Right lung (tissue), 10 donors: ENCODE results near the gene ZBTB25. TPM values are rescaled to one million over a fixed set of nuclear protein-coding genes. Genes with fewer than 3 reads are reported as not detected.

Experiments used
- DNase-seq, 2 donors: peaks; one replicate each; pipeline ENCODE4 v3.0.0-alpha.2; 2013
- long read RNA-seq, 8 donors: transcript quantifications; one replicate each; lab custom pipeline, GENCODE V29; 2026
- polyA plus RNA-seq, 5 donors: library from polyadenylated mRNA; unstranded; fragments of 120-200 nt; gene quantifications; one replicate each; pipeline versions ENCODE4 v1.2.1 to v1.2.3, GENCODE V29; 2013; ENCODE audit warnings: inconsistent platforms in 1 of 5, low replicate concordance in 1 of 5; ENCODE audit not compliant: insufficient read length in 5 of 5, insufficient read depth in 1 of 5

The ZBTB25 gene, protein sequence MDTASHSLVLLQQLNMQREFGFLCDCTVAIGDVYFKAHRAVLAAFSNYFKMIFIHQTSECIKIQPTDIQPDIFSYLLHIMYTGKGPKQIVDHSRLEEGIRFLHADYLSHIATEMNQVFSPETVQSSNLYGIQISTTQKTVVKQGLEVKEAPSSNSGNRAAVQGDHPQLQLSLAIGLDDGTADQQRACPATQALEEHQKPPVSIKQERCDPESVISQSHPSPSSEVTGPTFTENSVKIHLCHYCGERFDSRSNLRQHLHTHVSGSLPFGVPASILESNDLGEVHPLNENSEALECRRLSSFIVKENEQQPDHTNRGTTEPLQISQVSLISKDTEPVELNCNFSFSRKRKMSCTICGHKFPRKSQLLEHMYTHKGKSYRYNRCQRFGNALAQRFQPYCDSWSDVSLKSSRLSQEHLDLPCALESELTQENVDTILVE
- polyA plus RNA-seq, result 10 to 100 TPM; 10.6 to 16.1 (median 13.9) TPM
- long read RNA-seq, donor 1, full-length matches to known transcripts, result 1 of 7 reads
- long read RNA-seq, donor 1, partial matches to known transcripts, result 0 of 7 reads
- long read RNA-seq, donor 1, other reads (novel, unspliced or antisense), result 6 of 7 reads
- long read RNA-seq, donor 2, result 0 reads
- long read RNA-seq, donor 3, full-length matches to known transcripts, result 1 of 6 reads
- long read RNA-seq, donor 3, partial matches to known transcripts, result 5 of 6 reads
- long read RNA-seq, donor 3, other reads (novel, unspliced or antisense), result 0 of 6 reads
- long read RNA-seq, donor 4, full-length matches to known transcripts, result 1 of 1 reads
- long read RNA-seq, donor 4, partial matches to known transcripts, result 0 of 1 reads
- long read RNA-seq, donor 4, other reads (novel, unspliced or antisense), result 0 of 1 reads
- long read RNA-seq, donor 5, partial matches to known transcripts, result 7 of 7 reads
- long read RNA-seq, donor 5, other reads (novel, unspliced or antisense), result 0 of 7 reads
- long read RNA-seq, donor 6, full-length matches to known transcripts, result 1 of 8 reads
- long read RNA-seq, donor 6, partial matches to known transcripts, result 7 of 8 reads
- long read RNA-seq, donor 6, other reads (novel, unspliced or antisense), result 0 of 8 reads
- long read RNA-seq, donor 7, full-length matches to known transcripts, result 2 of 2 reads
- long read RNA-seq, donor 7, partial matches to known transcripts, result 0 of 2 reads
- long read RNA-seq, donor 7, other reads (novel, unspliced or antisense), result 0 of 2 reads
- long read RNA-seq, donor 8, partial matches to known transcripts, result 0 of 1 reads
- long read RNA-seq, donor 8, other reads (novel, unspliced or antisense), result 0 of 1 reads

DNA sequence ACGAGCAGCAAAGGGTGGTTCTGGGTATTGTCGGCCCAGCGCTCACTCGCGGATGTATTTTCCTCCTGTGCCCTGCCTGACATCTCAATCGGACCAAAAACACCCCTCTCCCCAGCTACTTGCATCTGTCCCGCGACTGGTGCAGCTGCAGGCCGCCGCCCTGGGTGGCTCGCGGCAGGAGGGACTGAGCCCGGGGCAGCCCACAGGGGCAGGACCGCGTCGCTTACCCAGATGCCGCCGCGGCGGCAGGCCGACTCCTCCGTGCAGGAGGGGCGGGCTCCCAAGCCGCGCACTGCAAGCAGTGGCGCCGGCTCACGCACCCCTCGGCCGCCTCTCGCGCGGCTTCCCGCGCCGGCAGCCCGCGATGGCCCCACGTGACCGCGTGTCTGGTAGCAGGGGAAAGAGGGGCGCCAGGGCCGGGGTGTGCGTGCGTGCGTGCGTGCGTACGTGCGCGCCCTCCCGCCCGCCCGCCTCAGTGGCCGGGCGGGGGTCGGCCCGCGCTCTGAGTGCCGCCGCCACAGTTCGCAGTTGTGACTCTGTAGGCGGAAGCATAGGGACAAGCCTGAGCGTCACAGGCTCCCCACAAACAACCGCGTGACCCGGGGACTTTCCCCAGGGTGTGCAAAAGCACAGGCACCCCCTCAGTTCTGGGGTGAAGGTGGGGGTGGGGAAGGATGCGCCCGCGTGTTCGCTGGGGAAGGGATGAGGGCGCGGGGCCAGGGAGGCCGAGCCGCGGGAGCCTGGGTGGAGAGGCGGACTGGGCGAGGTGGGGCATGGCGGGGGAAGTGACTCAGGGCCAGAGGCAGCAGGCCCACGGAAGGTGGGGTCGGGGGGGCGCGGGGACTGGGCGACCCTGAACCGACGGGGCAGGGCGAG, at the start of gene ZBTB25:
Gene ZBTB25 (minus strand): TSS at position 405 of the 876 bp plus-strand sequence. CDS start 13,305 bp downstream, outside the sequence.
- DNase-seq, result peak; percentile 91 to 92

DNA sequence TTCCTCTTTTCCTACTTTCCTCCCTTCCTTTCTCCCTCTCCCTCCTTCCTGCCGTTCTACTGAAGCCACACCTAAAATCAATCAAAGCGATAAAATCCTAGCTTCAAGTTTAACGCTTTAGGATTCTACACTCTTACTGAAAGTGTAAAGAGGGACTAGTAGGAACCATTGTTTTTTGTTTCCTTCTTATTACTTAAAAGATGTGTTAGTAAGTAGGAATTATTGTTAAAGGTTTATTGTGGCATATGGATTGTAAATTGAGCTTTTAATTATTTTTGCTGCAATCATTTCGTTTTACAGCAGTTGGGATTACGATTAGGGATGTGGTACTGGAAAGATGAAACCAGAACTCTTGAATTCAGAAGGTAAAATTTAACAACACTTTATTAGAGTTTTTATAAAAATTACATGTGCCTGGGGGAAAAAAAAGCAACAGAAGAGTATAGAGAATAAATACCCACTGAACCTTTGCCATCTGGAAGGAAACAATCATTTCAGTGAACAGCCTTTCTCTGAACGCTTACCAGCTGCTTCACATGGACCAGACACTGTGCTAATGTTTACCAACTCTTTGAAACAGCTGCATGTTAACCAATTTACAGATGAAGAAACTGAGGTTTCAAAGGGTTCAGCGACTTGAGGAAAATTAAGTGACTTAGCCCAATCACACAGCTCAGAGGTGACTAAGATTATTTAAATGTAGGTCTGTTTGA, 47.1 kb upstream of the ZBTB25 start:
- no peak for DNase-seq

DNA sequence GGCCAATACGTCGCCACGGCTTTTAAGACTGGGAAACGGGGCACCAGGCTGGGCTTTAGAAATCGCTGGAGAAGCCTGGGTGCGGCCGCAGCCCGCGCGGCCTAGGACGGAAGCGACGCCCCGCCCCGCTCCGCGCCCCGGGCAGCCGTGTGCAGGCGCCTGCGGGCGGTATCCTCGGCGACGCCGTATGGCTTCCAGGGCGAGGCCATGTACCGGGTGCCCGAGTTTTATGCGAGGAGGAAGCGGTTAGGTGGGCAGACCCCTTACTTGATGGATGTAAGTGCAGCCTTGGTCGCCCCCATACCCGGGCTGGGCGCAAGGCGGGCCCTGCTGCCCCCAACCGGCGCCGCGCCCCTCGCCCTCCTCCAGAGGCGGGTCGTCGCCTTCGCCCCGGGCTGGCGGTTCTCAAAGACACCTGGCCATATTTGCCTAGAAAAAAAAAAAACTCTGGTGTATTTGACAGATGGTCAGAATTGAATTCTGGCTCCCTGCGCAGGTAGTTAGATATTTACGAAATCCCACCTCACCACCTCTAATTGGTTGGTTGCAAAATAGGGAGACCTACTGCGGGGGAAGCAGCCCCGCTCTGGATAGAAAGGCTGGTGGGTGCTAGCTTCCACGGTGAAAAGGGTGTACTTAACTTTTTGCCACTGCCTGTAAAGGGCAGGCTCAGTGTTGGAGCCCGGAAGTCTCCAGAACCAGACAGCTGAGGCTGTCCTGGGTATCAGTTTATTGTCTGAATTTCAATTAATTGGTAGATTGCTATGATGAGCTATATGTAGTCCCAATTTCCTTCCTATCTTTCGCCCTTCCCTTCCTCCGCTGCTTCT, 46.4 kb upstream of the ZBTB25 start, which contains the start of gene PPP1R36:
Gene PPP1R36 (plus strand): TSS at position 171 of the 830 bp plus-strand sequence. CDS start 37 bp downstream, at position 208.
- no peak for DNase-seq

DNA sequence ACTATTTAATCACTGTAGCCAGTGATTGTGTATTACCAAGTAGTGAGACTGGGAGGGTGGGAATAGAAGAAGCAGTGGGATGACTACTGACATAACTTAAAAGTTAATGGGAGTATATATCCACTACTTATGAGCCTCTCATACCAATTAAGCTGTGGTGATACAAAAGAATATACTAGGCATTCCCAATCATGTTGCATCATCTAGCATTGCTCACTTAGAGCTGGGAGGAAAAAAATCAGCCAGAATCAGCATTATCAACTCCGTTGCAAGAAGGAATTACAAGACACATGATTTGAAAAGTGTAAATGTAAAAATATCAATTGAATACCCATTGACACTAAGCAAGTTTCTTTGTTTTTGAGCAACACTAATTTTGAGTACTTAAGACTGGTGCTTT, 45.4 kb upstream of the ZBTB25 start:
- DNase-seq, result no peak

DNA sequence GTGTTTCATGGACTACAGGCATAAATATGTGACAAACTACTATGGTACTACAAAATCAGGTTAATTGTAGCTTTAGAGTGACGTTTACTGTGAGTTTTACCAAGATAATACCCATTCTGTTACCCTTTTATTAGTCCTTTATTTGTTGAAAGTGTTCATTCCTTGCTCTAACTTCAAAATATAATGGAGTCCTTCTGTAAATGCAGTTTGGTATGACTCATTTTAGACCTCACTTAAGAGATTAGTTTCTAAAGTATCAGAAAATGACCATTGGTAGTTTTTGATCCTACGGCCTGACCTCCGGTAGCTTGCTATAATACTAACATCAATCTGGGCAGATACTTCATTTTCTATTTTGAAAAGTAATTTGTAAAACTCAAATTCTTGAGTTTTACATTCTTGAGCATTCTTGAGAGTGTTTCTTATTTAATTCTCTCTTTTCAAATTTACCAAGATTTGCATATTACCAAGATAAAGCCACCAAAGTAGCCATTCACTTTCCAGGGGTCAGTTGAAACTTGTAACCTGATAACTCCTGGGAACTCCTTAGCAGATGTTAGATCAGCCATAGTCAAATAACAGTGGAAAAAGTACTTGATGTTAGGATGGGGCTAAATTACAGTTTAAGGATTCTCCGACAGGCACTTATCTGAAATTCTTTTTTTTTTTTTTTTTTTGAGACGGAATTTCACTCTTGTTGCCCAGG, 41.1 kb upstream of the ZBTB25 start:
- no peak for DNase-seq

DNA sequence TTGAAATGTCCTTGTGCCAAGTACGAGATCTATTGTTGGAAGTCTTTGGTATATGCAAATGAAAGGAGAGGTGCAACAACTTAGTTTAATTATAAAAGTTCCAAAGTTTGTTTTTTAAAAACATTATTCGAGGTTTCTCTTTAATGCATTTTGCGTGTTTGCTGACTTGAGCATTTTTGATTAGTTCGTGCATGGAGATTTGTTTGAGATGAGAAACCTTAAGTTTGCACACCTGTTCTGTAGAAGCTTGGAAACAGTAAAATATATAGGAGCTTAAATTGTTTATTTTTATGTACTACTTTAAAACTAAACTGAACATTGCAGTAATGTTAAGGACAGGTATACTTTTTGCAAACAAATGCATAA, 39.2 kb upstream of the ZBTB25 start:
- no peak for DNase-seq

DNA sequence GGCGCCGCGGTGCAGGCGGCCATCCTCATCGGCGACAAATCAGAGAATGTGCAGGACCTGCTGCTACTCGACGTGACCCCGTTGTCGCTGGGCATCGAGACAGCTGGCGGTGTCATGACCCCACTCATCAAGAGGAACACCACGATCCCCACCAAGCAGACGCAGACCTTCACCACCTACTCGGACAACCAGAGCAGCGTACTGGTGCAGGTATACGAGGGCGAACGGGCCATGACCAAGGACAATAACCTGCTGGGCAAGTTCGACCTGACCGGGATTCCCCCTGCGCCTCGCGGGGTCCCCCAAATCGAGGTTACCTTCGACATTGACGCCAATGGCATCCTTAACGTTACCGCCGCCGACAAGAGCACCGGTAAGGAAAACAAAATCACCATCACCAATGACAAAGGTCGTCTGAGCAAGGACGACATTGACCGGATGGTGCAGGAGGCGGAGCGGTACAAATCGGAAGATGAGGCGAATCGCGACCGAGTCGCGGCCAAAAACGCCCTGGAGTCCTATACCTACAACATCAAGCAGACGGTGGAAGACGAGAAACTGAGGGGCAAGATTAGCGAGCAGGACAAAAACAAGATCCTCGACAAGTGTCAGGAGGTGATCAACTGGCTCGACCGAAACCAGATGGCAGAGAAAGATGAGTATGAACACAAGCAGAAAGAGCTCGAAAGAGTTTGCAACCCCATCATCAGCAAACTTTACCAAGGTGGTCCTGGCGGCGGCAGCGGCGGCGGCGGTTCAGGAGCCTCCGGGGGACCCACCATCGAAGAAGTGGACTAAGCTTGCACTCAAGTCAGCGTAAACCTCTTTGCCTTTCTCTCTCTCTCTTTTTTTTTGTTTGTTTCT, 38.6 kb upstream of the ZBTB25 start:
- DNase-seq, result no peak

DNA sequence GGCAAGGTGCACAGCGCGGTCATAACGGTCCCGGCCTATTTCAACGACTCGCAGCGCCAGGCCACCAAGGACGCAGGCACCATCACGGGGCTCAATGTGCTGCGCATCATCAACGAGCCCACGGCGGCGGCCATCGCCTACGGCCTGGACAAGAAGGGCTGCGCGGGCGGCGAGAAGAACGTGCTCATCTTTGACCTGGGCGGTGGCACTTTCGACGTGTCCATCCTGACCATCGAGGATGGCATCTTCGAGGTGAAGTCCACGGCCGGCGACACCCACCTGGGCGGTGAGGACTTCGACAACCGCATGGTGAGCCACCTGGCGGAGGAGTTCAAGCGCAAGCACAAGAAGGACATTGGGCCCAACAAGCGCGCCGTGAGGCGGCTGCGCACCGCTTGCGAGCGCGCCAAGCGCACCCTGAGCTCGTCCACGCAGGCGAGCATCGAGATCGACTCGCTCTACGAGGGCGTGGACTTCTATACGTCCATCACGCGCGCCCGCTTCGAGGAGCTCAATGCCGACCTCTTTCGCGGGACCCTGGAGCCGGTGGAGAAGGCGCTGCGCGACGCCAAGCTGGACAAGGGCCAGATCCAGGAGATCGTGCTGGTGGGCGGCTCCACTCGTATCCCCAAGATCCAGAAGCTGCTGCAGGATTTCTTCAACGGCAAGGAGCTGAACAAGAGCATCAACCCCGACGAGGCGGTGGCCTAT, 37.8 kb upstream of the ZBTB25 start:
- no peak for DNase-seq

DNA sequence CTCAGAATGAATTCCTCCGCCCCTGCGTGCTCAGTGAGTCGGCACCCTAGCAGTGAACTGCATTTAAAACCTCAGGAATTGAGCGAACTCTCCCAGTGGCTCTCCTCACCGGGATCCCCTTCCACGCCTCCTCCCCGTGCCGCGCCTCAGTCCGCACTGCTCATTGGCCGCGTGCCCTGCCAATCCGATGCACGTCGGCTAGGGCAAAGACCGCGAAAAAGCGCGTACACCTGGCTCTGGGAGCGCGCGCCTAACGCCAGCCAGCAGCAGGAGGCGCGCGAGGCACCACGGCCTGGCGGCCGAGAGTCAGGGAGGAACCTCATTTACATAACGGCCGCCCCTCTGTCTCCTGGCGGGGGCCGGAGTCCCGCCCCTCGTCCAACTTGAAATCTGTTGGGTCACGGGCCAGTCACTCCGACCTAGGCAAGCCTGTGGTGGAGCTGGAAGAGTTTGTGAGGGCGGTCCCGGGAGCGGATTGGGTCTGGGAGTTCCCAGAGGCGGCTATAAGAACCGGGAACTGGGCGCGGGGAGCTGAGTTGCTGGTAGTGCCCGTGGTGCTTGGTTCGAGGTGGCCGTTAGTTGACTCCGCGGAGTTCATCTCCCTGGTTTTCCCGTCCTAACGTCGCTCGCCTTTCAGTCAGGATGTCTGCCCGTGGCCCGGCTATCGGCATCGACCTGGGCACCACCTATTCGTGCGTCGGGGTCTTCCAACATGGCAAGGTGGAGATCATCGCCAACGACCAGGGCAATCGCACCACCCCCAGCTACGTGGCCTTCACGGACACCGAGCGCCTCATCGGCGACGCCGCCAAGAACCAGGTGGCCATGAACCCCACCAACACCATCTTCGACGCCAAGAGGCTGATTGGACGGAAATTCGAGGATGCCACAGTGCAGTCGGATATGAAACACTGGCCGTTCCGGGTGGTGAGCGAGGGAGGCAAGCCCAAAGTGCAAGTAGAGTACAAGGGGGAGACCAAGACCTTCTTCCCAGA, 36.9 kb upstream of the ZBTB25 start, which contains the start of gene HSPA2:
Gene HSPA2 (plus strand): TSS at position 534 of the 995 bp plus-strand sequence. CDS start 109 bp downstream, at position 643.
- DNase-seq, result peak; percentile 99

DNA sequence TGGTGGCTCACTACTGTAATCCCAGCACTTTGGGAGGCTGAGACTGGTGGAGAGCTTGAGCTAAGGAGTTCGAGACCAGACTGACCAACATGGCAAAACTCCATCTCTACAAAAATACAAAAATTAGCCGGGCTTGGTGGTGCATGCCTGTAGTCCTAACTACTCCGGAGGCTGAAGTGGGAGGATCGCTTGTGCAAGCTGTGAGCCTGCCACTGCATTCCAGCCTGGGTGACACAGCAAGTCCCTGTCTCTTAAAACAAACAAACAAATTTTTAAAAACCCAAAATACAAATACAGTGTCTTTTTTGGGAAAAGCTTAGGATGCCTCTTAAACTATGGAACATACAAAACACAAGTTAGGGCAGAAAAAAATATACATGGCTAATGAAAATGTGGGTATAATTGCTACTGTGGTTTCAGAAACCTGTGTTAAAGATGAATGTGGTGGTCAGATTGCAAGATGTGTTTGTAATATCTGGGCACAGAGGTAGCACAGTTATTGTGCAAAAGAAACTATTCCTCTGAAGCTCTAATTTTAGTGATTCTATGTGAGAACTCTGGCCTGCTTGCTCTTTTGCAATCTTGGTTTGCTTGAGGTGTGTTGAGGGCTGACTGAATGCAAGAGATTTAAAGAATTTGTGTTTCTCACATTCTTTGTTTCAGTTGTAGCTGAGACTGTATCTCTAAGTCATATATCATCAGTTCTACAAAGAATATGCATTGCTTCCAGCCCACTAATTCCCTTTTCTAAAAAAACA, 33.0 kb upstream of the ZBTB25 start:
- no peak for DNase-seq

DNA sequence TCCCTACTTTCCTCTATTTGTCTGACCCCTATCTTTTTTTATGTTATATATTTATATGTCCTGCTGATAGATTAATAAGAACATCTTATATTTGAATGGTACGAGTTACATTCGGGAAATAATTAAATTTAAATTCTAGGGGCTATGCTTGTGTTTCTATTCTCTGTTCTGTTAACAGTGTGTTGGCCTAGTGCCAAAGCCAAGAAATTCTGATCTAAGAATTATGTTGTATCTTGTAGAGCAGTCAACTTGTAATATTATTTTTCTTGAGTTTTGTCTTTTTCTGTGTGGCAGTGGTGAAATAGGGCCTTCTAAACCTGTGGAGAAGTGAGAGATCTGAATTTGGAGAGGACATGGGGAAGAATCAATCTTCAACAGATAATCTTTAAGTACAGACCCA, 27.9 kb upstream of the ZBTB25 start:
- no peak for DNase-seq

DNA sequence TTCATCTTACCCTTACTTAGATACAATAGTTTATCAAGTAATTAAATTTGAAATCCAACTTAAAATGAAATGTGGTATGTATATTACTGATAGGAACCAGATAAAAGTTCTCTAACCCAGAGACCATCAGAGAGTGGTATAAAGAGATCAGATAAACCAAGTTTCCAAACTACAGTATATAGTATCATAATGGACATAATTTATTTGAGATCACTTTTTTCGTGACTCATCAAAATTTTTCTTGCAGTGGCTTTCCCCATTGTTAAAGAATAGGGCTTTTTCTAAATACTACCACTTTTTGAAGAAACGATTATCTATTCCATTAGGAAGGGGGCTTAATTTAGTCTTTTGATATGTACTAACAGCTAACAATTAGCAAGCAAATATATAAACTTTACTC, 21.7 kb upstream of the ZBTB25 start:
- no peak for DNase-seq

DNA sequence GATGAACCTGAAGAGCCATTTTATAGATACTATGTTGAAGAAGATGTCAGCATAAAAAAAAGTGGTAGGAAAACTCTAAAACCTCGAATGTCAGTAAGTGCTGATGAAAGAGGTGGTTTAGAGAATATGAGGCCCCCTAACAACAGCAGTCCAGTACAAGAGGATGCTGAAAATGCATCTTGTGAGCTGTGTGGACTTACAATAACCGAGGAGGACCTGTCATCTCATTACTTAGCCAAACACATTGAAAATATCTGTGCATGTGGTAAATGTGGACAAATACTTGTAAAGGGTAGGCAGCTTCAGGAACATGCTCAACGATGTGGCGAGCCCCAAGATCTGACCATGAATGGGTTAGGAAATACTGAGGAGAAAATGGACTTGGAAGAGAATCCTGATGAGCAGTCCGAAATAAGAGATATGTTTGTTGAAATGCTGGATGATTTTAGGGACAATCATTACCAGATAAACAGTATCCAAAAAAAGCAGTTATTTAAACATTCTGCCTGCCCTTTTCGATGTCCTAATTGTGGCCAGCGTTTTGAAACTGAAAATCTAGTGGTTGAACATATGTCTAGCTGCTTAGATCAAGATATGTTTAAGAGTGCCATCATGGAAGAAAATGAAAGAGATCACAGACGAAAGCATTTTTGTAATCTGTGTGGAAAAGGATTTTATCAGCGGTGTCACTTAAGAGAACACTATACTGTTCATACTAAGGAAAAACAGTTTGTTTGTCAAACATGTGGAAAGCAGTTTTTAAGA, 19.1 kb upstream of the ZBTB25 start:
- DNase-seq, result no peak

DNA sequence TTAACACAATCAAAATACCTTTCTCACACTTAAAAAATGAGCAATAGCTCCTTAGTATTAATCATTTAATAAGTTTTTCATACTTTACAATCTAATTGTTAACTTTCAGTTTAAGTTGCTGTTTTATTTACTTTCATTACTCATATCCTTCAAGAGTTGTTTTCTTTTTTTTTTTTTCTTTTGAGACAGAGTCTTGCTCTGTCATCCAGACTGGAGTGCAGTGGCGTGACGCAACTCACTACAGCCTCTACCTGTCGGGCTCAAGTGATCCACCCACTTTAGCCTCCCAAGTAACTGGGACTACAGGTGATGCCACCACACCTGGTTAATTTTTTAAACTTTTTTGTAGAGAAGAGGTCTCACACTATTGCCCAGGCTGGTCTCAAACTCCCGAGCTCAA, 17.1 kb upstream of the ZBTB25 start:
- DNase-seq, result no peak
